ENCODE data around the gene OTOA.
"Not testable (repeated sequence)": the region's sequence is repeated elsewhere in the genome, so short reads cannot be mapped to it uniquely, and the experiment has no call there.

DNA sequence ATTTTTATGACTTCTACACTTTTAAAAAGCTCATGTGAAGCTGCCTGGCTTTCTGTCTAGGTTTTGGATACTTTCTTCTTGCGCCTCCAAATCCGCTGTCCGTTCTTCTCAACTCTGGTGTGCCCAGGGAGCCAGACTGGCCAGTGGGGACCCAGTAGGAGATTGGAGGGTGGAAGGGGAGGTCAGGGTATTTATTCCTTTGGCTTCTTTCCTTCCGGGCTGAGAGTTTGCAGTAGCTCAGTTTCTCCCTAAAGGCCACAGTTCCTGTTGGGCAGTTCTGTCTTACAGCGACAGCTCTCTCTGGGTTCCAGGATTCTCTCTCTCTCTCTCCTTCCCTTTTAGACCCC is 109.4 kb downstream of the OTOA start:
- TF ChIP-seq CTCF (conservative IDR thresholded peaks at IDR 0.05); EZH2 (IDR thresholded peaks at IDR 0.05; ENCODE audit: low read depth): not testable (repeated sequence)

Measured in PC-9 (cell line).